H9 (cell line): ENCODE measurements around the gene WDR20. TPM values are rescaled to one million over a fixed set of nuclear protein-coding genes. Genes with fewer than 3 reads are reported as not detected.

Experiments used
- DNase-seq: peaks from one replicate; pipeline ENCODE4 v3.0.0-alpha.2; 2017
- H2AFZ ChIP-seq: one replicate; pipeline ENCODE4 v1.6.1; 2013; ENCODE audit warnings: mild to moderate bottlenecking, low read length, control low read depth, moderate library complexity
- H2AK5ac ChIP-seq: 2 replicates; pipeline ENCODE4 v1.6.1; 2013; ENCODE audit warnings: low read length, control low read depth, mixed read lengths; ENCODE audit not compliant: insufficient read length
- H2BK120ac ChIP-seq: one replicate; pipeline ENCODE4 v1.6.1; 2013; ENCODE audit warnings: low read depth, mild to moderate bottlenecking, low read length, control low read depth, inconsistent platforms; ENCODE audit not compliant: poor library complexity, severe bottlenecking
- H2BK12ac ChIP-seq: 2 replicates; pipeline ENCODE4 v1.6.1; 2013; ENCODE audit warnings: low read length, control low read depth, mixed read lengths, low read depth; ENCODE audit not compliant: insufficient read length
- H2BK15ac ChIP-seq: 2 replicates; pipeline ENCODE4 v1.6.1; 2013; ENCODE audit warnings: low read depth, low read length, control low read depth
- H2BK20ac ChIP-seq: one replicate; pipeline ENCODE4 v1.6.1; 2013; ENCODE audit warnings: low read depth, mild to moderate bottlenecking, low read length, control low read depth, inconsistent platforms; ENCODE audit not compliant: poor library complexity, severe bottlenecking
- H2BK5ac ChIP-seq: 2 replicates; pipeline ENCODE4 v1.6.1; 2013; ENCODE audit warnings: low read length, control low read depth, mixed read lengths; ENCODE audit not compliant: insufficient read length
- H3K14ac ChIP-seq: 2 replicates; pipeline ENCODE4 v1.6.1; 2013; ENCODE audit warnings: low read length, control low read depth; ENCODE audit not compliant: insufficient read depth
- H3K18ac ChIP-seq: 2 replicates; pipeline ENCODE4 v1.6.1; 2013; ENCODE audit warnings: low read depth, mild to moderate bottlenecking, mixed read lengths, low read length, control low read depth; ENCODE audit not compliant: insufficient read length
- H3K23ac ChIP-seq: 2 replicates; pipeline ENCODE4 v1.6.1; 2013; ENCODE audit warnings: low read length, control low read depth, mixed read lengths, low read depth; ENCODE audit not compliant: insufficient read length
- H3K23me2 ChIP-seq: 2 replicates; pipeline ENCODE4 v1.6.1; 2013; ENCODE audit warnings: low read depth, mild to moderate bottlenecking, mixed read lengths, low read length, control low read depth; ENCODE audit not compliant: insufficient read length, poor library complexity, severe bottlenecking
- H3K27ac ChIP-seq: 2 replicates; pipeline ENCODE4 v1.5.1; 2013; ENCODE audit warnings: low read length, control low read depth, mixed read lengths, low read depth; ENCODE audit not compliant: insufficient read length
- H3K27me3 ChIP-seq: 2 replicates; pipeline ENCODE4 v1.6.1; 2013; ENCODE audit warnings: low read length, control low read depth, inconsistent platforms; ENCODE audit not compliant: insufficient read depth
- H3K4ac ChIP-seq: 2 replicates; pipeline ENCODE4 v1.6.1; 2013; ENCODE audit warnings: low read depth, mild to moderate bottlenecking, control low read depth, inconsistent platforms, low read length, moderate library complexity
- H3K4me1 ChIP-seq: 2 replicates; pipeline ENCODE4 v1.6.1; 2013; ENCODE audit warnings: low read length, control low read depth, inconsistent platforms; ENCODE audit not compliant: insufficient read depth
- H3K4me2 ChIP-seq: 2 replicates; pipeline ENCODE4 v1.6.1; 2013; ENCODE audit warnings: low read length, control low read depth, mixed read lengths; ENCODE audit not compliant: insufficient read length, insufficient read depth
- H3K56ac ChIP-seq: 2 replicates; pipeline ENCODE4 v1.6.1; 2013; ENCODE audit warnings: low read depth, mild to moderate bottlenecking, mixed read lengths, low read length, control low read depth; ENCODE audit not compliant: insufficient read length
- H3K79me1 ChIP-seq: 2 replicates; pipeline ENCODE4 v1.6.1; 2013; ENCODE audit warnings: low read depth, mild to moderate bottlenecking, moderate library complexity, low read length, control low read depth, inconsistent platforms; ENCODE audit not compliant: insufficient read depth, poor library complexity, severe bottlenecking
- H3K79me2 ChIP-seq: 2 replicates; pipeline ENCODE4 v1.6.1; 2013; ENCODE audit warnings: low read length, control low read depth, inconsistent platforms; ENCODE audit not compliant: insufficient read depth
- H3K9ac ChIP-seq: 2 replicates; pipeline ENCODE4 v1.6.1; 2013; ENCODE audit warnings: low read length, control low read depth, mixed read lengths; ENCODE audit not compliant: insufficient read length; ENCODE audit errors: extremely low read depth
- H3K9me3 ChIP-seq: one replicate; pipeline ENCODE4 v1.6.1; 2013; ENCODE audit warnings: low read depth, low read length, inconsistent platforms; ENCODE audit not compliant: control insufficient read depth
- H3T11ph ChIP-seq: one replicate; pipeline ENCODE4 v1.6.1; 2013; ENCODE audit warnings: mild to moderate bottlenecking, low read length, control low read depth, inconsistent platforms
- H4K20me1 ChIP-seq: one replicate; pipeline ENCODE4 v1.6.1; 2013; ENCODE audit not compliant: control insufficient read depth, insufficient read length, insufficient read depth
- H4K5ac ChIP-seq: 2 replicates; pipeline ENCODE4 v1.6.1; 2013; ENCODE audit warnings: low read depth, mild to moderate bottlenecking, mixed read lengths, low read length, control low read depth; ENCODE audit not compliant: insufficient read length
- H4K8ac ChIP-seq: replicated peaks from 2 replicates; pipeline ENCODE4 v1.6.1; 2013; ENCODE audit warnings: low read length, control low read depth, mixed read lengths, low read depth; ENCODE audit not compliant: insufficient read length
- H4K91ac ChIP-seq: 2 replicates; pipeline ENCODE4 v1.6.1; 2013; ENCODE audit warnings: low read depth, mild to moderate bottlenecking, moderate library complexity, mixed read lengths, low read length, control low read depth; ENCODE audit not compliant: insufficient read length
- H3K27ac Mint-ChIP-seq, 3 experiments: 2 replicates in 2 of 3; 3 replicates in 1 of 3; pipeline ENCODE4 v1.8.0; 2020 to 2021; ENCODE audit warnings: mixed read lengths in 3 of 3, mild to moderate bottlenecking in 1 of 3, moderate library complexity in 1 of 3
- H3K27me3 Mint-ChIP-seq: 2 replicates; pipeline ENCODE4 v1.8.0; 2021; ENCODE audit warnings: low read depth, mild to moderate bottlenecking, moderate library complexity, mixed read lengths
- H3K36me3 Mint-ChIP-seq, 3 experiments: 2 replicates in 2 of 3; 3 replicates in 1 of 3; pipeline ENCODE4 v1.8.0; 2020 to 2021; ENCODE audit warnings: low read depth in 3 of 3, mixed read lengths in 3 of 3; ENCODE audit not compliant: insufficient read depth in 1 of 3
- H3K4me1 Mint-ChIP-seq, 2 experiments: 2 replicates each; pipeline ENCODE4 v1.8.0; 2020; ENCODE audit warnings: mixed read lengths in 2 of 2
- H3K4me3 Mint-ChIP-seq, 2 experiments: 2 replicates in 1 of 2; 3 replicates in 1 of 2; pipeline ENCODE4 v1.8.0; 2020 to 2021; ENCODE audit warnings: mild to moderate bottlenecking in 2 of 2, mixed read lengths in 2 of 2, moderate library complexity in 1 of 2
- H3K9me3 Mint-ChIP-seq, 2 experiments: 2 replicates in 1 of 2; 3 replicates in 1 of 2; pipeline ENCODE4 v1.8.0; 2020; ENCODE audit warnings: mild to moderate bottlenecking in 2 of 2, mixed read lengths in 2 of 2, moderate library complexity in 1 of 2
- CTCF ChIP-seq: fragments of 200-600 bp; sonication (generic); conservative IDR thresholded peaks from 3 replicates; pipeline ENCODE4 v1.8.0; 2021; ENCODE audit warnings: antibody characterized with exemption, mild to moderate bottlenecking
- WGBS: extraction: QIAGEN DNeasy Blood & Tissue Kit; methylation state at CpG from one replicate; pipeline ENCODE4 v1.1.7; 2013; ENCODE audit warnings: missing lambda C conversion rate, low lambda C conversion rate, mixed read lengths; ENCODE audit not compliant: insufficient read length; ENCODE audit errors: extremely low coverage; 5-methylcytosine and 5-hydroxymethylcytosine counted together
- total RNA-seq: library from RNA; stranded (reverse); gene quantifications from 2 replicates; pipeline ENCODE4 v1.2.1, GENCODE V29; 2021

The WDR20 gene
- total RNA-seq, 1 experiment from 2014 or later, result 31.6 TPM

GRCh38 chr14:102236026-102236425 is 96.3 kb downstream of the WDR20 start:
- no peak overlapping the region for H3K23ac ChIP-seq
- no peak overlapping the region for H2AFZ ChIP-seq
- no peaks in the 10 kb centered on the region for H3K27me3 ChIP-seq
- no peak overlapping the region for H4K91ac ChIP-seq
- H3K4ac ChIP-seq, result no peak overlapping the region
- no peaks in the 10 kb centered on the region; the same call in 1 of the 2 replicates for H3K27me3 Mint-ChIP-seq
- no peak overlapping the region for H3K27ac ChIP-seq
- H2BK15ac ChIP-seq, result no peak overlapping the region
- H2AK5ac ChIP-seq, result no peak overlapping the region
- H3K9me3 ChIP-seq, result no peaks in the 10 kb centered on the region
- no peak overlapping the region for H4K5ac ChIP-seq
- peaks cover 0 to 7% (median 0%) of the 10 kb centered on the region in 3 experiments; a peak in 3 of 7 replicates for H3K36me3 Mint-ChIP-seq
- H3T11ph ChIP-seq, result no peak overlapping the region
- no peak overlapping the region for H2BK5ac ChIP-seq
- H2BK120ac ChIP-seq, result no peak overlapping the region
- no peaks in the 10 kb centered on the region for H3K4me1 ChIP-seq
- H3K79me2 ChIP-seq, result no peaks in the 10 kb centered on the region
- H2BK12ac ChIP-seq, result no peak overlapping the region
- no peak overlapping the region; the same call in 1 of the 2 replicates for H3K14ac ChIP-seq
- no peak overlapping the region for H3K9ac ChIP-seq
- no peak overlapping the region for H4K8ac ChIP-seq
- WGBS, result no CpG with 5 or more reads among the region's 12 CpGs
- no peak overlapping the region for H3K4me2 ChIP-seq
- H3K4me3 Mint-ChIP-seq, result no peak overlapping the region
- H2BK20ac ChIP-seq, result no peak overlapping the region
- H3K56ac ChIP-seq, result no peak overlapping the region
- no peaks in the 10 kb centered on the region for H3K79me1 ChIP-seq
- H3K9me3 Mint-ChIP-seq, result no peaks in the 10 kb centered on the region; a peak in 4 of 5 replicates
- H4K20me1 ChIP-seq, result no peaks in the 10 kb centered on the region
- no peaks in the 10 kb centered on the region for H3K4me1 Mint-ChIP-seq
- no peak overlapping the region for H3K27ac Mint-ChIP-seq
- no peak for TF ChIP-seq CTCF
- DNase-seq, result no peak
- H3K23me2 ChIP-seq, result no peaks in the 10 kb centered on the region
- peak overlapping the region; percentile 15 for H3K18ac ChIP-seq
